Frontal cortex (tissue), 4 donors: ENCODE results near the gene PRKN. TPM values are rescaled to one million over a fixed set of nuclear protein-coding genes. Genes with fewer than 3 reads are reported as not detected.

Source experiments
- DNase-seq, 2 donors: peaks; one replicate each; pipeline ENCODE4 v3.0.0; 2012; ENCODE audit warnings: low spot score in 2 of 2
- FAIRE-seq: peaks from 2 replicates; lab custom pipeline; 2012; peaks lifted over from hg19 to GRCh38; lab: Jason Lieb, UNC
- total RNA-seq: library from RNA; depleted of rRNA; stranded (reverse); fragments of >200 nt; gene quantifications from one replicate; pipeline ENCODE4 v1.2.3, GENCODE V29; 2014
- donor health status: control.
- donor health status: control.
- donor health status: control.

PRKN gene
- total RNA-seq, 1 donor from 2014 or later = 6.1 TPM

DNA sequence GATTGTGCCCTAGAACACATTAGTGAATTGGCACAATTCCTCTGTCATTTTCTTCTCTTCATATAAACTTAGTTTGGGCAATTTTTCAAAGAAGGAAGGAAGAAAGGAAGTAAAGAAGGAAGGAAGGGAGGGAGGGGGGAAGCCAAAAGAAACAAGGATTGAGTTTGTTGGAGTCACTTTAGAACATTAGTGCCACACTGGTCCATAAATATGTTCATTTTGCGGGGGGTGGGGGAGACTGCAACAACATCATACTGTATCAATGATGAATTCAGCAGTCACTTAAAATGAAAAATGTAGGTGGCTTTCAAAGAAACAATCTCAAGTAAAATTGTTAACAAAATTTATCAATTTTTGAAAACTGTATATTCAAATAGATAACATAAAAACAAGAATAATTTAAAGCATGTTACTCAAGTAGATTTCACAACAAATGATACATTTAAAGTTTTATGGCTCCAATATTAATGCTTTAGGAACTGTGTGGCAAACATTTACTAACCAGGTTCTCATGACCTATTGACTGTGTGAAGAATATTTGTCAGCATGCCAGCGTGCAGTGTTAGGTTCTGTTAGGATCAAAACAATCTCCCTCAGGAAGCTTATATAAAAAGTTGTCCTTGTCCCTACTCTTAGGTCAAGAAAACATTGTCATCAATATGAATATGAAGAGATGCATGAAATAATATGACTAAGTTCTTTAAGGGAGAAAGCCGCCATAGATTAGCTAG is 1245.6 kb downstream of the PRKN start:
- FAIRE-seq (no peak), DNase-seq (no peak)

DNA sequence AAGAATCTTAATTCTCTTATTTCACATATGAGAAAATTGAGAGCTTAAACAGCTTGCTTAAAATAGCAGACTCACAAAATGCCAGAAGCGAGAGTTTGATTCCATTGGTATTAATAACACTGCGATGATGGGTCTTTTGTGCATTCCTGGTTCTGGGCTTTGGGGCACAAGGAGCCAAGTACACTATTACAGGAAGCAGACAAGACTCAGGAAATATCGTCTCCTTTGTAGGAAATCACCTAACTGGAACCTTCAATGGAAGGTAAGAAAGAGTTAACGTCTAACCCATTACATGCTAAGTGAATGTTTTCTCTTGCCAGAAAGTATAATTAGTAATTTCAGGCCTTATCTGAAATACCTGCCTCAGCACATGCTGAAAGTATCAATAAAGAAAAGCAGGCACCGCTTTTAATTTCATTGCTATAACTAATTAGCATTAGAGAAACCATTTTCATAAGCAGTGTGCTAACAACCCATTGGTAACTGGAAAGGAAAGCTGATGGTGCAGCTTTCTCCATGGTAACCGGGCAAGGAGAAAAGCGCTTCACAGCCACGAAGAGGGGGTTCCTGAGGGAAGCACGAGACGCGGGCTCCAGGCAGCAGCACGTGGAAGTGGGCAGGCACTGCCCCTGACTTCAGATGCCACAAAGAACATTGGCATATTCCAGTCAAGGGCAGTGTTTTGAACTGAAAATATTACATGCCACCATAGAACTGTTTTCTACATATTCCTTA is 1247.0 kb downstream of the PRKN start:
- FAIRE-seq (no peak), DNase-seq (no peak)

- DNase-seq (no peak), FAIRE-seq (no peak)
These were observed 1248.2 kb downstream of the PRKN start for GRCh38 chr6:161479376-161479775.

DNA sequence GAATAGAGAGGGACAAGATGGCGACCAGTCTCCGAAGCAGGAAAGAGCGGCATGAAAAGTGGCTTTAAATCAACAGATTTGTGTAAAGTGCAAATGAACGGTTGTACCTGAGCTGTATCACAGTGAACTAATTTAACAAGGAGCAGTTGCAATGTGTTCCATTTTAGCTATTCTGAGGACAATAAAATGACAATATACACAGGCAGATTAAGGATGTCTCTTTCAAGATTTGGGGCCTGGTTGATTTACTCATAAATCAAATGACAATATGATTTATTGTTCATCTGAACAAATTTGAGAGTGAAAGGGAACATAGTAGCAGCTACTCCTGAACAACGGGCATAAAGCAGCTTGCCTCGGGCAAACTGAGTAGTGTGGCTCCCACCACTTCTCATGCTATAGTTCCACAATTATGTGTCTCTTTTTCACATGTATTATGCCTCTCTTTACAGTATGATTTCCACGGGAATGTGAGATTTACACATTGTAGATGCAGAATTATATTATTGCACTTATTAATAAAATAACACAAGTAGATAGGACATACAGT is 1249.6 kb downstream of the PRKN start:
- FAIRE-seq = no peak
- DNase-seq = no peak

DNA sequence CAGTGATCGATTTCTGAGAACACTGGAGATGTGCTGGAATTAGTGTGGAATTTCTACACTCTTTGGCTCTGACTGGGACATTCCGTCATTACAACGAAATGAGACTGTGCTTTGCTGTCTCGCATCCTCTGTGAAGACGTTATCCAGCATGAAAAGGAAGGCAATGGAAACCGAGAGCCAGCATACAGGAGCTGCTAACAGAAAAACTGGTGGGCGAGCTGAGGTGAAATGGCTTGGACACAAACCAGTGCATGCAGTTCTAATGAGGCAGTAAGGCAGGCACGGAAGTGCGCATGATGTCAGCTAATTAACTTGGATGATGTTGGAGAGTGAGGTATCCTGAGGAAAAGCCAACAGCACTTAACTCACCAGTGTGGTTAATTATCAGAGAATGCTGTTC is 1250.9 kb downstream of the PRKN start:
- DNase-seq = peak in 1 of 2 donors; percentile 19
- no peak for FAIRE-seq

- FAIRE-seq (no peak), DNase-seq (no peak)
These were observed 1262.2 kb downstream of the PRKN start for GRCh38 chr6:161465403-161465802.

DNA sequence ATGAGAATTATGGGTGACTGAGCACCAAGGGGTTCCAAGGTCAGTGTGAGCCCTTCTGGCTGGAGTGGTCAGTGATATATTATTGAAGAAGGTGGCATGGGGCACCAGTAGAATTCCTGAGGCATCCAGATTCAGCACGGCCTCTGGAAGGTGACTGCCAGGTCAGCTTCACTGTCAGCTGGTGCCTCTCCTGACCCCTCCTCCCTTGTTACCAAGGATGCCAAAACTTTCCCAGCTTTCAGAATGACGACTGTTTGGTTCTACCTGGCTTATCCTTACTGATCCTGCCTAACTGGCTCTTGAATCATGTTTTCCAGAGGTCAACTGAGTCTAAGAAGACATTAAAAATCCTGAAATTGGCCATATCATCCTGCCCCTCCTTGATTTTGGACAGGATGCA is 1264.5 kb downstream of the PRKN start:
- FAIRE-seq (no peak), DNase-seq (no peak)

DNA sequence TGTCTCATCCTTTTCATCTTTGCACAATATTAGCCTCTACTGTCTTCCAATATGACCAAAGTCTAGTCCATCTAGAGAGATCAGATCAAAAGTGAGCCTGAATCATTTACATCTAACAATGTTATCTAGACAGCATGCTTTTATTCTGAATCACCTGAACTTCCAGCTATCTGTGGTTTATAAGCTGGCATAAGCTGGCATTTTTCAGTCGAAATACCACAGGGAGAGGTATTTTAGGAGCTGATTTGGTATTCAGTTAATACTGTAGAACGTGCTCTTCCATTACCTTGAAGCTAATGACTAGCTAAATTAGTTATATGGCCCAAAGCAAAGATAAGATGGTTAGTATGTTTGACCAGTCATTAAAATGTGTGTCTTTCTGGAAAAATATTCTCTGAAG is 1265.4 kb downstream of the PRKN start:
- no peak for DNase-seq
- FAIRE-seq = no peak

GRCh38 chr6:161459008-161459615 is 1268.5 kb downstream of the PRKN start:
- DNase-seq = no peak
- FAIRE-seq = no peak

GRCh38 chr6:161458201-161458951 is 1269.2 kb downstream of the PRKN start:
- DNase-seq = no peak
- no peak for FAIRE-seq

- FAIRE-seq = no peak
- DNase-seq = no peak
These were observed 1271.7 kb downstream of the PRKN start for GRCh38 chr6:161455848-161456247.

DNA sequence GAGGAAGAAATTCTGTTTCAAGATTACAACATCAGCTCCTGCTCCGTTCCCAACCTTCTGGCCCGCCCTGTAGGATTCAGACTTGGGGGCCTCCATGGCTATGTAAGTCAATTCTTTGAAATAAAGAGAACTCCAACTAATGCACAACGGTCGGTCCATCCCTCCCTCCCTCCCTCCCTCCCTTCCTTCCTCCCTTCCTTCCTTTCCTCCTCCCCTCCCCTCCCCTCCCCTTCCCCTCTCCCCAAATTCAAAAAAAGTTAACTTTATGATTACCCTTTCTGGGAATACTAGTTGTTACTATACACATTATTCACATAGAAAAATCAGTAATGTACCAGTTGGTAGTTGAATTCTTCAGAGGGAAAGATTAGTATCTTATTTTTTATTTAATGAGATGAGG is 1274.0 kb downstream of the PRKN start:
- FAIRE-seq = no peak
- DNase-seq = no peak

GRCh38 chr6:161452241-161452640 is 1275.3 kb downstream of the PRKN start:
- no peak for FAIRE-seq
- no peak for DNase-seq

DNA sequence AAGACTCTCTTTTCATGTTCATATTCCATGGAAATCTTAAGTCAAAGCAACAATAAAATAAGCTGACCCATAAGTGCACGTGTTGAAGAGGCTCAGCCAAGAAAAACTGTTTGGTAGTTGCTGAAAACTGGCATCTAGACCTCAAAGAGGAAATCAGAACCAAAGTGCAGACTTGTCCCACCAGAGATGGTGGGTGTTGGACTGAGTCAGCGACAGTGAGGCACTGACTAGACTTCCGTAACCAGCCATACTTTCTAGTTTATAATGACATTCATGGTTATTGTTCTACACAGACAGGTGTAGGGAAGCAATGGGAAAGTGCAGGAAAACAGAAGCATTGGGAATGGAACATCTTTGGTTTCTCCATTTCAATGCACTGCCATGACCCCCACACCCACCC is 1278.0 kb downstream of the PRKN start:
- FAIRE-seq = no peak

GRCh38 chr6:161446949-161447348 is 1280.6 kb downstream of the PRKN start:
- DNase-seq = no peak

More for the DNA sequence above, 1278.0 kb downstream of the PRKN start:
- DNase-seq = no peak

DNA sequence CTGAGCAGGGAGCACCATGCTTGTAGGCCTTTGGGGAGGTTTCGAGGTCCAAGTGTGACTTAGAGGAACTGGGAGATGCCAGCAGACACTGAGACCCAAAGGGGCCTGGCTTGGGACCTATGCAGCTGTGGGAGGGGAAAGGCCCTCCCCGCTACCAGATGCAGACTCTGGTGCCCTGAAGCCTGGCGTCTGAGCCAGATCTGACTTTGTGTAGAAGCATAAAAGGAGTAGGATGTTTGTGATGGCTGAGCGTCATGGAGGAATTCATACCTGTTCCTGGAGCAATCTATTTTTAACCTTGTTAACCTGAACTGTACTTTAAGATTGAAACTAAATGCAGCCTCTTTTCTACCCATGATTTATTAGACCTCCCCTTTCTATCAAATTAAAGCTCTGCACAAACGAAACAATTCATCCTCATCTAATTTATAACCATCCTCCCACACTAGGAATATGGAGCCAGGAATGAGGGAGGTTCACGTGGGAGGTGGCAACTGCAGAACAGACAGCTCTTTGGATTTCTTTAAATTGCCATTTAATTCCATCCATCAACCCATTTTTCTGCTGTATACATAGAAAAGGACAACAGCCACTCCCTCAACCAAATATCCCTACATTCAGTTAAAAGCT is 1281.2 kb downstream of the PRKN start:
- no peak for DNase-seq
- no peak for FAIRE-seq

More at GRCh38 chr6:161446949-161447348, 1280.6 kb downstream of the PRKN start:
- FAIRE-seq = no peak

GRCh38 chr6:161445021-161445799 is 1282.4 kb downstream of the PRKN start:
- DNase-seq = no peak
- no peak for FAIRE-seq

DNA sequence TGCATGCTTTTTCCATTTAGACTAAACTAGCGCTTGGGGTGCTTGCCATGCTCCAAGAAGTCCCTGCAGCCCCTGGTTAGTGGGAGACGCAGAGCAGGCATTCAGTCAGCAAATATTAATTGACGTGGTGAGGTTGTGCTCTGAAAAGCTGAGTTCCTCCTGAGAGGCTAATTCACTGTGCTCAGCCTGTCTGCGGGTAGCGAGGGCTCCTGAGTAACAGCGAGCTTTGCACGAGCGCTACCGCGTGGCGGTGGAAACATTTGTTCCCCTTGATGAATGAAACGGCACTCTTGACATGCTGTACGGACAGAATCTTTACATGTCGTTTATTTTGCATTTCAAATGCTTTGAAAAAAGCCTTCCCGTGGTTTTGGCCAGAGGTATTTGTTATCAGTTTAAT is 1283.1 kb downstream of the PRKN start:
- FAIRE-seq (no peak), DNase-seq (no peak)

- DNase-seq = no peak
- FAIRE-seq = no peak
These were observed 1283.7 kb downstream of the PRKN start for GRCh38 chr6:161443848-161444247.
